CD4-positive, alpha-beta T cell (primary cell): ENCODE results near the gene CDC20B. TPM values are rescaled to one million over a fixed set of nuclear protein-coding genes. Genes with fewer than 3 reads are reported as not detected.
"Not testable (repeated sequence)": the region's sequence is repeated elsewhere in the genome, so short reads cannot be mapped to it uniquely, and the experiment has no call there.

Source experiments
- ATAC-seq: fragments of 200-7000 bp; cut with Tn5 transposase; one replicate; pipeline ENCODE4 v1.10.0; 2022; ENCODE audit warnings: mild to moderate bottlenecking; ENCODE audit not compliant: poor library complexity
- CTCF ChIA-PET: fragments of 350-600 bp; sonication (Branson Sonifier 250); formaldehyde crosslinking; loops from one replicate; lab custom pipeline; 2021; ENCODE audit warnings: antibody characterized with exemption, inconsistent platforms; lab: Charles Lee
- POLR2A ChIA-PET: fragments of 350-600 bp; sonication (Branson Sonifier 250); formaldehyde crosslinking; loops from one replicate; lab custom pipeline; 2021; ENCODE audit warnings: antibody characterized with exemption, inconsistent platforms; lab: Charles Lee
- DNase-seq, 14 experiments: peaks; one replicate each; pipeline ENCODE4 v3.0.0-alpha.2; 2013 to 2020; ENCODE audit warnings: mixed read lengths in 2 of 14
- H3K27ac ChIP-seq, 2 donors: one replicate each; pipeline versions ENCODE4 v1.5.1 to v1.7.0; 2013; ENCODE audit warnings: low read length in 2 of 2, low read depth in 1 of 2, mild to moderate bottlenecking in 1 of 2
- H3K27me3 ChIP-seq, 2 experiments: 1 replicate in 1 of 2; 2 replicates in 1 of 2; pipeline versions ENCODE4 v1.6.1 to v1.7.0; 2013; ENCODE audit warnings: low read length in 2 of 2, control low read depth in 1 of 2, mild to moderate bottlenecking in 1 of 2, moderate library complexity in 1 of 2; ENCODE audit not compliant: insufficient read depth in 2 of 2, control insufficient read depth in 1 of 2
- H3K36me3 ChIP-seq: one replicate; pipeline ENCODE4 v1.6.1; 2013; ENCODE audit warnings: low read length, control low read depth; ENCODE audit not compliant: insufficient read depth
- H3K4me1 ChIP-seq: one replicate; pipeline ENCODE4 v1.6.1; 2013; ENCODE audit warnings: low read length, control low read depth; ENCODE audit not compliant: insufficient read depth
- H3K4me3 ChIP-seq: one replicate; pipeline ENCODE4 v1.5.1; 2013; ENCODE audit warnings: mild to moderate bottlenecking, low read length, moderate library complexity
- H3K9me3 ChIP-seq, 2 experiments: 1 replicate in 1 of 2; 2 replicates in 1 of 2; pipeline versions ENCODE4 v1.6.1 to v1.7.0; 2013; ENCODE audit warnings: low read length in 2 of 2, mild to moderate bottlenecking in 2 of 2, control low read depth in 1 of 2, moderate library complexity in 1 of 2; ENCODE audit not compliant: control insufficient read depth in 1 of 2, insufficient read depth in 1 of 2
- H3K27ac Mint-ChIP-seq: one replicate; pipeline ENCODE4 v1.8.0; 2020; ENCODE audit warnings: mixed read lengths
- H3K27me3 Mint-ChIP-seq: one replicate; pipeline ENCODE4 v1.8.0; 2021; ENCODE audit warnings: mixed read lengths
- H3K36me3 Mint-ChIP-seq: one replicate; pipeline ENCODE4 v1.8.0; 2021; ENCODE audit warnings: low read depth, mixed read lengths
- H3K4me1 Mint-ChIP-seq: one replicate; pipeline ENCODE4 v1.8.0; 2021; ENCODE audit warnings: low read depth, mixed read lengths
- H3K4me3 Mint-ChIP-seq: one replicate; pipeline ENCODE4 v1.8.0; 2020; ENCODE audit warnings: mild to moderate bottlenecking, mixed read lengths
- H3K9me3 Mint-ChIP-seq: one replicate; pipeline ENCODE4 v1.8.0; 2020; ENCODE audit warnings: mixed read lengths
- intact Hi-C, 2 experiments: fragments of 100-400 bp; cut with DNase I in 1 of 2; cut with micrococcal nuclease in 1 of 2; formaldehyde crosslinking; loops; one replicate each; pipeline versions ENCODE4 v1.15.1 to v1.9.0; 2023 to 2025; cut with DNase I, micrococcal nuclease
- total RNA-seq, 174 experiments: library from RNA in 2 of 174; stranded (reverse) in 2 of 174; gene quantifications; one replicate each; pipeline ENCODE4 v1.2.3 and lab custom pipeline; 2021 to 2026
- TF ChIP-seq, protein P1 (sequence below): fragments of 200-600 bp; IDR thresholded peaks from one replicate; pipeline ENCODE4 v1.8.0; 2022; ENCODE audit warnings: antibody characterized with exemption, mild to moderate bottlenecking

CDC20B gene
- total RNA-seq, 2 experiments from 2014 or later, result not detected

DNA sequence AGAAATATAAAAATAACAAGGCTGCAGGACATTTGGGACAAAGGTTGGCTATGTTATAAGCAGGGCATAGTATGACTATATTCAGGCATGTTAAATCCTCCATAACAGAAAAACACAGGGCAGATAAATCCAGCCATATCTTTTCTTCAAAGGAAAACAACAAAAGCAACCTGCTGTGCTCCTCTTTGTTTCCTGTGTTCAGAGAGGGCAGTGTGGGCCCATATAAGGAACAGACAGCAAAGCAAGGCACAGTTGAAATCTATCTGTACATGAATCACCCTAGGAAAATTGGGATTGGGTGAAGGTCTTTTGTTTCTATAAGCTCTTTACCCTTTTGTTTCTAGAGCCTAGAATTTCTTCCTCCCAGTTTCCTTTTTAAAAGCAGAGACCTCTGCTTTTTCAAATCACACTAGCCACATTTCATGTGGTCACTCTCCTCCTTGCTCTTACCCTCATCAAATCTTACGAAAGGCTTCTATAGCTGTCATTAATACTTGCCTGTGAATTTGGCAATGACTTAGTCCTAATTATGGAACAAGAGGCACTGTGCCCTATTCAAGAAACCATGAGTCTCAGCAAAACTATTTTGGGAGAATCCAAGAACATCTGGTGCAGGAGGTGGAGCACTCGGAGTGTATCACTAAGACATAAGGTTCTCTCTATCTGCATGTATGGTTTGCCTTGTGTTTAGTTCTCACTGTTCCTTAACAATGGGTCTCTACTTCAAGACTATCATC, 68.8 kb downstream of the CDC20B start:
- no peaks in the 10 kb centered on the region for H3K27me3 ChIP-seq
- H3K4me3 Mint-ChIP-seq, result peak overlapping the region; percentile 80
- H3K27me3 Mint-ChIP-seq, result no peaks in the 10 kb centered on the region
- H3K4me1 ChIP-seq, result peaks cover 45% of the 10 kb centered on the region
- intact Hi-C loops, result loop anchor here (5.0 to 10.0 kb wide), 3 partner anchors 42 to 201 kb away; partner anchors contain the start of genes DHX29 (in 1 of the 2) and MTREX (in 1 of the 2)
- H3K4me3 ChIP-seq, result peak overlapping the region; percentile 59
- DNase-seq (peak in 4 of 14 experiments; percentile 8 to 58 (median 34)), ATAC-seq (no peak)
- POLR2A ChIA-PET, result interaction anchor here (0.7 to 1.9 kb wide), 7 partner anchors 11 to 160 kb away, joined by 3 to 8 read pairs (median 4); no protein-coding TSS in a partner anchor
- no peaks in the 10 kb centered on the region for H3K9me3 ChIP-seq
- peaks cover 4% of the 10 kb centered on the region for H3K36me3 ChIP-seq
- H3K9me3 Mint-ChIP-seq, result no peaks in the 10 kb centered on the region
- TF ChIP-seq, protein P1, sequence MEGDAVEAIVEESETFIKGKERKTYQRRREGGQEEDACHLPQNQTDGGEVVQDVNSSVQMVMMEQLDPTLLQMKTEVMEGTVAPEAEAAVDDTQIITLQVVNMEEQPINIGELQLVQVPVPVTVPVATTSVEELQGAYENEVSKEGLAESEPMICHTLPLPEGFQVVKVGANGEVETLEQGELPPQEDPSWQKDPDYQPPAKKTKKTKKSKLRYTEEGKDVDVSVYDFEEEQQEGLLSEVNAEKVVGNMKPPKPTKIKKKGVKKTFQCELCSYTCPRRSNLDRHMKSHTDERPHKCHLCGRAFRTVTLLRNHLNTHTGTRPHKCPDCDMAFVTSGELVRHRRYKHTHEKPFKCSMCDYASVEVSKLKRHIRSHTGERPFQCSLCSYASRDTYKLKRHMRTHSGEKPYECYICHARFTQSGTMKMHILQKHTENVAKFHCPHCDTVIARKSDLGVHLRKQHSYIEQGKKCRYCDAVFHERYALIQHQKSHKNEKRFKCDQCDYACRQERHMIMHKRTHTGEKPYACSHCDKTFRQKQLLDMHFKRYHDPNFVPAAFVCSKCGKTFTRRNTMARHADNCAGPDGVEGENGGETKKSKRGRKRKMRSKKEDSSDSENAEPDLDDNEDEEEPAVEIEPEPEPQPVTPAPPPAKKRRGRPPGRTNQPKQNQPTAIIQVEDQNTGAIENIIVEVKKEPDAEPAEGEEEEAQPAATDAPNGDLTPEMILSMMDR, result peak; percentile 18
- H3K27ac ChIP-seq, result no peak overlapping the region
- H3K27ac Mint-ChIP-seq, result no peak overlapping the region
- peaks cover 61% of the 10 kb centered on the region for H3K4me1 Mint-ChIP-seq
- H3K36me3 Mint-ChIP-seq, result peaks cover 5% of the 10 kb centered on the region
- CTCF ChIA-PET, result interaction anchor here (1.4 kb wide), 1 partner anchor 32 kb away, joined by 3 read pairs; no protein-coding TSS in a partner anchor

DNA sequence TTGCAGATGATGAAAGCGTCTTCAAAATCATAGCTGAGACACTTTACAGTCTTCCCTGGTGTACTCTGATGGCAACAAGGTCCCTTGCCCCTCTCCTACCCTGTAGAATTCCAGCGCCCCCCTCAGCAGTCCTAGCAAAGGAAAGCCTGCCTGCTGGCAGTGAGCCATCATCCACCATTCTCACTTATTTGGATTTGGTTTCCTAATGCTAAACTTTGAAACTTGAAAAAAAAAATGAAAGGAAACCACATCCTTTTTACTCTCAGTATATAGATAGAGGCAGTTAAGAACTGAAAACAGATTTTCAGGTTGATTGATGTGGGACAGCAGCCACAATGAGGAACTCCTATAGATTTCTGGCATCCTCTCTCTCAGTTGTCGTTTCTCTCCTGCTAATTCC, 70.6 kb downstream of the CDC20B start, which contains the start of gene GZMA:
Gene GZMA, plus strand, starts transcription at position 299 of the 400 bp plus-strand sequence. Its CDS starts 37 bp downstream, at position 336.
- Histone ChIP-seq H3K27me3 (no peaks in the 10 kb centered on the region), H3K27ac (peak within 1 kb of the TSS in 1 of 2 donors; percentile 61), H3K4me1 (peaks cover 49% of the 10 kb centered on the region), H3K4me3 (peak within 1 kb of the TSS; percentile 59), H3K36me3 (no peaks in the 10 kb centered on the region), H3K9me3 (no peaks in the 10 kb centered on the region)
- Mint-ChIP-seq H3K9me3 (peaks cover 3% of the 10 kb centered on the region), H3K36me3 (peaks cover 20% of the 10 kb centered on the region), H3K4me3 (peak within 1 kb of the TSS; percentile 85), H3K27ac (peak within 1 kb of the TSS; percentile 68), H3K27me3 (no peaks in the 10 kb centered on the region), H3K4me1 (peaks cover 80% of the 10 kb centered on the region)
- ATAC-seq (peak; percentile 80), DNase-seq (peak in 9 of 14 experiments; percentile 5 to 86 (median 47))
- ChIA-PET CTCF (no interaction called here), POLR2A (interaction anchor here (0.7 to 2.7 kb wide), 8 partner anchors 8 to 158 kb away, joined by 3 to 15 read pairs (median 6); no protein-coding TSS in a partner anchor)
- TF ChIP-seq, protein P1, result no peak
- intact Hi-C loops, result loop anchor here (1.0 to 10.0 kb wide), 5 partner anchors 30 to 202 kb away; partner anchors contain the start of genes DHX29 (in 1 of the 2) and MTREX (in 1 of the 2)

DNA sequence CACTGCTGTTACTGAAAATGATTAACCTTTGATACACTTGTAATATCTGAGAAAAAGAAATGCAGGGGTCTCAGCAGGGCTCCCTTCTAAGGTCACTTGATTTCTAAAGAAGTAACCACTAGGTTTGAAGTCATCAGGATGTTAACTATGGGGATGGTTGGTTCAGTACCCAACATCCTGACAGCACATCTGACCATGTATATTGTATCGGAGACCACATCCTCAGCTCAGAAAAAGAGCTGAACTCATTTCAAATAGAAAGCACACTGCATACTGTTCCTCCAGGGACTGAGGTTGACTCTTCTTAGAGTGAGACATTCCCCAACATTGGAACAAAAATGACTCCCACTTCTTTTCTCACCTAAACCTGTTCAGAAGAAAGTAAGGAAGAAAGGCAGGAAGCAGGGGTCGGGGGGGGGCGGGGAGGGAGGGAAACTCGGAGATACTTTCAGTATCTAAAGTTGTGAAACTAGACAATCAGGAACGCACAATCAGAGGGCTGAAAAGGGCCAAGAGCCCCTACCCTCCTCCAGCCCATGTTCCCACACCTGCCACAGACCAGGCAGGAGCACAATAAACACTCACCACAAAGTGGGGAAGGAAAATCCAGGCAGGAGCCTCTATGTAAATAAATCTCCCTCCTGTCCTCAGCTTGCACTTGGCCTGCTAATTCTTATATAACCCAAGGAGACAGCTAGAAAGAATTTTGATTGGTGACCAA, 71.3 kb downstream of the CDC20B start:
- H3K36me3 ChIP-seq, result no peaks in the 10 kb centered on the region
- H3K4me3 Mint-ChIP-seq, result peak overlapping the region; percentile 85
- H3K9me3 Mint-ChIP-seq, result peaks cover 3% of the 10 kb centered on the region
- H3K4me1 ChIP-seq, result peaks cover 55% of the 10 kb centered on the region
- POLR2A ChIA-PET, result interaction anchor here (0.6 to 2.7 kb wide), 10 partner anchors 10 to 562 kb away, joined by 3 to 15 read pairs (median 4); no protein-coding TSS in a partner anchor
- H3K9me3 ChIP-seq, result no peaks in the 10 kb centered on the region
- no peaks in the 10 kb centered on the region for H3K27me3 Mint-ChIP-seq
- H3K4me3 ChIP-seq, result peak overlapping the region; percentile 59
- peak; percentile 58 for ATAC-seq
- CTCF ChIA-PET, result no interaction called here
- H3K27me3 ChIP-seq, result no peaks in the 10 kb centered on the region
- peak overlapping the region in 1 of 2 donors; percentile 61 for H3K27ac ChIP-seq
- intact Hi-C loops, result loop anchor here (1.0 to 10.0 kb wide), 5 partner anchors 29 to 203 kb away; partner anchors contain the start of genes DHX29 (in 1 of the 2) and MTREX (in 1 of the 2)
- peaks cover 86% of the 10 kb centered on the region for H3K4me1 Mint-ChIP-seq
- peak in 5 of 14 experiments; percentile 8 to 86 (median 41) for DNase-seq
- peaks cover 25% of the 10 kb centered on the region for H3K36me3 Mint-ChIP-seq
- TF ChIP-seq, protein P1, result no peak
- peak overlapping the region; percentile 68 for H3K27ac Mint-ChIP-seq

DNA sequence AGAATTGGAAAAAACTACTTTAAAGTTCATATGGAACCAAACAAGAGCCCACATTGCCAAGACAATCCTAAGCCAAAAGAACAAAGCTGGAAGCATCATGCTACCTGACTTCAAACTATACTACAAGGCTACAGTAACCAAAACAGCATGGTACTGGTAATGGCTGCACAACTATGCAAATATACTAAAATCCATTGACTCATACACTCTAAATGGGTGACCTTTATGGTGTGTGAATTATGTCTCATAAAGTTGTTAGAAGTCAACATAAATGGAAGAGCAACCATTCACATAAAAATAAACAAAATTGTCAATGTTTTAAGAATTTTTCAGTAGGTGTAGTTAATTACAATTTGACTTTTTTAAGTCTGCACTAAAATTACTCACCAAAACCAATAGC, 71.8 kb downstream of the CDC20B start:
- ATAC-seq, H3K36me3 ChIP-seq, H3K9me3 ChIP-seq, H3K27me3 ChIP-seq, CTCF ChIA-PET, H3K27ac ChIP-seq, H3K27me3 Mint-ChIP-seq, H3K9me3 Mint-ChIP-seq, DNase-seq: not testable (repeated sequence)
- Histone ChIP-seq H3K4me3 (peak overlapping the region; percentile 59), H3K4me1 (peaks cover 56% of the 10 kb centered on the region)
- intact Hi-C loops, result loop anchor here (5.0 to 10.0 kb wide), 3 partner anchors 39 to 204 kb away; partner anchors contain the start of genes DHX29 (in 1 of the 2) and MTREX (in 1 of the 2)
- POLR2A ChIA-PET, result interaction anchor here (0.6 to 2.7 kb wide), 6 partner anchors 9 to 157 kb away, joined by 3 to 15 read pairs (median 6); no protein-coding TSS in a partner anchor
- Mint-ChIP-seq H3K4me1 (peaks cover 87% of the 10 kb centered on the region), H3K4me3 (peak overlapping the region; percentile 85), H3K27ac (peak overlapping the region; percentile 68), H3K36me3 (peaks cover 25% of the 10 kb centered on the region)
